HepG2 (cell line): Measurements from ENCODE around the gene AP1M1. TPM values are rescaled to one million over a fixed set of nuclear protein-coding genes. Genes with fewer than 3 reads are reported as not detected.

ENCODE experiments used
- ATF1 ChIP-seq: IDR thresholded peaks from 2 replicates; pipeline ENCODE4 v1.6.1; 2016; ENCODE audit warnings: mild to moderate bottlenecking, control low read depth
- GABPA ChIP-seq, 2 experiments: IDR thresholded peaks; 2 replicates each; pipeline ENCODE4 v1.6.1; 2011 to 2016; ENCODE audit warnings: low read depth in 2 of 2, low read length in 1 of 2, missing biosample characterization in 1 of 2, missing genetic modification characterization in 1 of 2
- GMEB1 ChIP-seq: sonication (generic); formaldehyde crosslinking; IDR thresholded peaks from 2 replicates; pipeline ENCODE4 v1.5.1; 2020; ENCODE audit warnings: missing genetic modification reagents, mild to moderate bottlenecking, borderline replicate concordance
- HNF4A ChIP-seq: sonication (generic); formaldehyde crosslinking; IDR thresholded peaks from 2 replicates; pipeline ENCODE4 v1.4.0; 2020; ENCODE audit warnings: missing genetic modification reagents
- HOXA9 ChIP-seq: sonication (generic); formaldehyde crosslinking; IDR thresholded peaks from 2 replicates; pipeline ENCODE4 v1.8.1; 2022; ENCODE audit warnings: missing genetic modification reagents, mild to moderate bottlenecking, moderate library complexity, borderline replicate concordance
- KLF9 ChIP-seq: IDR thresholded peaks from 2 replicates; pipeline ENCODE4 v1.6.1; 2016; ENCODE audit warnings: low read depth
- POLR2AphosphoS5 ChIP-seq: IDR thresholded peaks from 2 replicates; pipeline ENCODE4 v1.6.1; 2012; ENCODE audit warnings: low read depth, low read length
- PRDM10 ChIP-seq: sonication (generic); formaldehyde crosslinking; IDR thresholded peaks from 2 replicates; pipeline ENCODE4 v1.4.0; 2020; ENCODE audit warnings: low read depth, missing genetic modification reagents
- RBM22 ChIP-seq: fragments of 200-400 bp; formaldehyde crosslinking; optimal IDR thresholded peaks from 2 replicates; pipeline ENCODE3; 2017; ENCODE audit warnings: mild to moderate bottlenecking, low read length, moderate library complexity
- REST ChIP-seq, 2 experiments: IDR thresholded peaks; 2 replicates each; pipeline ENCODE4 v1.6.1; 2011 to 2012; ENCODE audit warnings: low read length in 2 of 2, borderline replicate concordance in 1 of 2, low read depth in 1 of 2, mild to moderate bottlenecking in 1 of 2, moderate library complexity in 1 of 2
- SPEN ChIP-seq: sonication (generic); formaldehyde crosslinking; IDR thresholded peaks from 2 replicates; pipeline ENCODE4 v1.5.1; 2020; ENCODE audit warnings: low read depth, mild to moderate bottlenecking, missing genetic modification reagents
- ZBTB7B ChIP-seq: sonication (generic); formaldehyde crosslinking; IDR thresholded peaks from 2 replicates; pipeline ENCODE4 v1.4.0; 2020; ENCODE audit warnings: missing genetic modification reagents
- ZNF205 ChIP-seq: IDR thresholded peaks from 2 replicates; pipeline ENCODE4 v1.6.1; 2018; ENCODE audit warnings: missing biosample characterization, missing genetic modification reagents
- ZNF333 ChIP-seq: sonication (generic); formaldehyde crosslinking; IDR thresholded peaks from 2 replicates; pipeline ENCODE4 v1.4.0; 2020; ENCODE audit warnings: mild to moderate bottlenecking, missing genetic modification reagents, borderline replicate concordance
- ZNF33A ChIP-seq: sonication (generic); formaldehyde crosslinking; IDR thresholded peaks from 2 replicates; pipeline ENCODE4 v1.5.1; 2020; ENCODE audit warnings: missing genetic modification reagents, mild to moderate bottlenecking, moderate library complexity, borderline replicate concordance
- ZNF430 ChIP-seq: sonication (generic); formaldehyde crosslinking; IDR thresholded peaks from 2 replicates; pipeline ENCODE4 v1.9.0; 2021; ENCODE audit warnings: mild to moderate bottlenecking, missing genetic modification reagents
- ZNF484 ChIP-seq: sonication (generic); formaldehyde crosslinking; IDR thresholded peaks from 2 replicates; pipeline ENCODE4 v1.5.1; 2020; ENCODE audit warnings: mild to moderate bottlenecking, low read depth, missing genetic modification reagents, borderline replicate concordance
- ZNF614 ChIP-seq: IDR thresholded peaks from 2 replicates; pipeline ENCODE4 v1.6.1; 2018; ENCODE audit warnings: missing biosample characterization, missing genetic modification reagents, inconsistent platforms, borderline replicate concordance
- ZNF672 ChIP-seq: sonication (generic); formaldehyde crosslinking; IDR thresholded peaks from 2 replicates; pipeline ENCODE4 v1.8.1; 2022; ENCODE audit warnings: missing genetic modification reagents
- polyA plus RNA-seq, 8 experiments: library from polyadenylated mRNA; depleted of rRNA in 3 of 8; stranded (reverse) in 7 of 8; unstranded in 1 of 8; fragments of >200 nt; fragmentation: Illumina TruSeq in 4 of 8; extraction: Trizol in 4 of 8; gene quantifications; 2 replicates each; pipeline versions ENCODE4 v1.2.1 to v1.2.3, GENCODE V29; 2011 to 2016; ENCODE audit warnings: low read depth in 4 of 8, missing spikeins in 1 of 8, mixed read lengths in 1 of 8; ENCODE audit not compliant: insufficient read depth in 1 of 8
- total RNA-seq, 5 experiments: library from RNA; depleted of rRNA; stranded (reverse); fragments of >200 nt; fragmentation: Illumina TruSeq; extraction: Trizol; gene quantifications; 2 replicates each; pipeline ENCODE4 v1.2.3, GENCODE V29; 2016; ENCODE audit warnings: low read depth in 1 of 5

AP1M1 gene
- total and polyA plus RNA-seq, 2 of the 13 experiments (the other 11 are each of a cell fraction or from before 2014, with no cell fraction given) = 34.4 to 46.1 TPM

- TF ChIP-seq REST (IDR thresholded peaks at IDR 0.05; ENCODE audit: borderline replicate concordance in 1 of 2, low read depth in 1 of 2, low read length in 2 of 2) = no peak
- peak; percentile 59; the same call in 1 of the 2 replicates for TF ChIP-seq ZNF205 (CRISPR knock-in tag)
- TF ChIP-seq ATF1 = no peak
- peak; percentile 60; the same call in 1 of the 2 replicates for TF ChIP-seq ZNF430 (CRISPR knock-in tag)
- no peak for TF ChIP-seq RBM22
- TF ChIP-seq ZNF672 = no peak
- no peak for TF ChIP-seq ZNF484
- no peak for TF ChIP-seq HOXA9 (CRISPR knock-in tag)
- peak; percentile 54; the same call in 1 of the 2 replicates for TF ChIP-seq GMEB1 (CRISPR knock-in tag)
- no peak for TF ChIP-seq GABPA (IDR thresholded peaks at IDR 0.05; ENCODE audit: low read depth, low read length)
- peak; percentile 59 for TF ChIP-seq GABPA (CRISPR knock-in tag; IDR thresholded peaks at IDR 0.05; ENCODE audit: low read depth)
- no peak for TF ChIP-seq ZNF333 (CRISPR knock-in tag)
- no peak for TF ChIP-seq KLF9
- TF ChIP-seq SPEN (CRISPR knock-in tag) = peak; percentile 65; the same call in 1 of the 2 replicates
- peak; percentile 40 for TF ChIP-seq POLR2AphosphoS5
- 0 out of 2 replicates have a peak, but pooled peaks have one; percentile 44 for TF ChIP-seq PRDM10 (CRISPR knock-in tag)
- peak; percentile 31; the same call in 1 of the 2 replicates for TF ChIP-seq ZBTB7B (CRISPR knock-in tag)
- TF ChIP-seq HNF4A (CRISPR knock-in tag) = peak; percentile 100
- TF ChIP-seq ZNF614 (CRISPR knock-in tag) = peak; percentile 86; the same call in 1 of the 2 replicates
- TF ChIP-seq ZNF33A (CRISPR knock-in tag) = no peak
These were observed 2.6 kb downstream of the AP1M1 start (continued) for GRCh38 chr19:16200038-16201010.
